OCI-LY3 (cell line): Measurements from ENCODE around the gene BICD1.

ENCODE experiments used
- H2AFZ ChIP-seq: fragments of 200-600, 300-600 bp; shearing (Covaris generic); 2 replicates; pipeline ENCODE4 v1.6.0; 2014; ENCODE audit warnings: antibody characterized with exemption, low read depth, low read length
- H3K27ac ChIP-seq: fragments of 200-600, 300-600 bp; sonication (generic); 2 replicates; pipeline ENCODE4 v1.5.1; 2014; ENCODE audit warnings: mild to moderate bottlenecking, low read length, moderate library complexity, mixed read lengths
- H3K27me3 ChIP-seq: fragments of 200-600, 300-600 bp; sonication (generic); 2 replicates; pipeline ENCODE4 v1.6.1; 2014; ENCODE audit warnings: low read depth, low read length, mixed read lengths
- H3K36me3 ChIP-seq: fragments of 200-600, 300-600 bp; sonication (generic); replicated peaks from 2 replicates; pipeline ENCODE3; 2014; ENCODE audit warnings: low read depth, low read length, mixed read lengths
- H3K4me1 ChIP-seq: fragments of 300-600, 200-600 bp; sonication (generic); 2 replicates; pipeline ENCODE4 v1.6.1; 2014; ENCODE audit warnings: low read length, mixed read lengths
- H3K4me2 ChIP-seq: fragments of 200-600, 300-600 bp; sonication (generic); 2 replicates; pipeline ENCODE4 v1.6.1; 2014; ENCODE audit warnings: low read length, mixed read lengths
- H3K4me3 ChIP-seq: fragments of 300-600, 200-600 bp; sonication (generic); 2 replicates; pipeline ENCODE4 v1.5.1; 2014; ENCODE audit warnings: antibody characterized with exemption, mild to moderate bottlenecking, low read length, moderate library complexity
- H3K79me2 ChIP-seq: fragments of 300-600, 200-600 bp; shearing (Covaris generic); 2 replicates; pipeline ENCODE4 v1.6.1; 2014; ENCODE audit warnings: mild to moderate bottlenecking, low read length, mixed read lengths
- H3K9ac ChIP-seq: fragments of 300-600, 200-600 bp; shearing (Covaris generic); 2 replicates; pipeline ENCODE4 v1.6.0; 2014; ENCODE audit warnings: mild to moderate bottlenecking, low read length, moderate library complexity
- H3K9me3 ChIP-seq: fragments of 200-600, 300-600 bp; shearing (Covaris generic); 2 replicates; pipeline ENCODE4 v1.6.1; 2014; ENCODE audit warnings: low read length, mixed read lengths; ENCODE audit not compliant: insufficient read depth
- H4K20me1 ChIP-seq: fragments of 200-600, 300-600 bp; sonication (generic); 2 replicates; pipeline ENCODE4 v1.6.1; 2016; ENCODE audit warnings: low read length, mixed read lengths; ENCODE audit not compliant: insufficient read depth
- EZH2phosphoT487 ChIP-seq: fragments of 200-600 bp; shearing (Covaris generic); IDR thresholded peaks from 2 replicates; pipeline ENCODE4 v1.6.1; 2018; ENCODE audit warnings: antibody characterized with exemption, mixed run types, low read depth
- TF ChIP-seq, protein P1 (sequence below): fragments of 200-600, 300-600 bp; sonication (generic); IDR thresholded peaks from 2 replicates; pipeline ENCODE4 v1.5.1; 2014; ENCODE audit warnings: antibody characterized with exemption, low read length, low read depth

Gene BICD1

DNA sequence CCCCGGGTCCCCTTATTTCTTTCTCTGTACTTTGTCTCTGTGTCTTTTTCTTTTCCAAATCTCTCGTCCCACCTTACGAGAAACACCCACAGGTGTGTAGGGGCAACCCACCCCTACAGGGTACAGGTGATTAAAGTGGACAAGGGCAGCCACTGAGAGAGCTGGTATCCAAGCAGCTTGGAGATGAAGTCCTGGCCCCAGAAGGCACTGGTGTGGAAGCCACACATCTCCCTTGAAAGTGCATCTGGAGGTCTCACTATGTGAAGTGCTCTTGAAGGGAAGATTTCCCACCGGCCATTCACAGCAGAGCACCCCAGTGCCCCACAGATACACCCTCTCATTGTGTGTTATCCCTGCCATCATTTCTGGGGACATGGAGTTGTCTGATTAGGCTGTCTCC is 6.3 kb upstream of the BICD1 start:
- H3K4me2 ChIP-seq: no peak overlapping the region
- no peaks in the 10 kb centered on the region for H4K20me1 ChIP-seq
- peaks cover under 1% of the 10 kb centered on the region; the same call in 1 of the 2 replicates for H3K27me3 ChIP-seq
- H3K9ac ChIP-seq: no peak overlapping the region
- H3K9me3 ChIP-seq: no peaks in the 10 kb centered on the region
- H3K4me3 ChIP-seq: no peak overlapping the region
- H3K4me1 ChIP-seq: no peaks in the 10 kb centered on the region
- H3K79me2 ChIP-seq: no peaks in the 10 kb centered on the region
- no peak overlapping the region for H2AFZ ChIP-seq
- TF ChIP-seq EZH2phosphoT487: no peak
- TF ChIP-seq, protein P1, sequence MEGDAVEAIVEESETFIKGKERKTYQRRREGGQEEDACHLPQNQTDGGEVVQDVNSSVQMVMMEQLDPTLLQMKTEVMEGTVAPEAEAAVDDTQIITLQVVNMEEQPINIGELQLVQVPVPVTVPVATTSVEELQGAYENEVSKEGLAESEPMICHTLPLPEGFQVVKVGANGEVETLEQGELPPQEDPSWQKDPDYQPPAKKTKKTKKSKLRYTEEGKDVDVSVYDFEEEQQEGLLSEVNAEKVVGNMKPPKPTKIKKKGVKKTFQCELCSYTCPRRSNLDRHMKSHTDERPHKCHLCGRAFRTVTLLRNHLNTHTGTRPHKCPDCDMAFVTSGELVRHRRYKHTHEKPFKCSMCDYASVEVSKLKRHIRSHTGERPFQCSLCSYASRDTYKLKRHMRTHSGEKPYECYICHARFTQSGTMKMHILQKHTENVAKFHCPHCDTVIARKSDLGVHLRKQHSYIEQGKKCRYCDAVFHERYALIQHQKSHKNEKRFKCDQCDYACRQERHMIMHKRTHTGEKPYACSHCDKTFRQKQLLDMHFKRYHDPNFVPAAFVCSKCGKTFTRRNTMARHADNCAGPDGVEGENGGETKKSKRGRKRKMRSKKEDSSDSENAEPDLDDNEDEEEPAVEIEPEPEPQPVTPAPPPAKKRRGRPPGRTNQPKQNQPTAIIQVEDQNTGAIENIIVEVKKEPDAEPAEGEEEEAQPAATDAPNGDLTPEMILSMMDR: no peak
- no peak overlapping the region for H3K27ac ChIP-seq
- H3K36me3 ChIP-seq: no peaks in the 10 kb centered on the region

- Histone ChIP-seq H3K27ac (no peak overlapping the region), H3K27me3 (peaks cover 5% of the 10 kb centered on the region; the same call in 1 of the 2 replicates), H3K9me3 (no peaks in the 10 kb centered on the region), H3K4me1 (peaks cover 3% of the 10 kb centered on the region; the same call in 1 of the 2 replicates), H4K20me1 (no peaks in the 10 kb centered on the region), H3K79me2 (no peaks in the 10 kb centered on the region), H3K4me3 (no peak overlapping the region), H3K36me3 (no peaks in the 10 kb centered on the region), H3K9ac (no peak overlapping the region), H2AFZ (no peak overlapping the region), H3K4me2 (no peak overlapping the region)
- TF ChIP-seq, protein P1: no peak
- TF ChIP-seq EZH2phosphoT487: no peak
Observed at GRCh38 chr12:32100888-32101287, 5.8 kb upstream of the BICD1 start.

- peaks cover 6% of the 10 kb centered on the region; the same call in 1 of the 2 replicates for H3K4me1 ChIP-seq
- H4K20me1 ChIP-seq: no peaks in the 10 kb centered on the region
- no peaks in the 10 kb centered on the region for H3K36me3 ChIP-seq
- no peaks in the 10 kb centered on the region for H3K9me3 ChIP-seq
- TF ChIP-seq, protein P1: no peak
- no peak for TF ChIP-seq EZH2phosphoT487
- peaks cover 5% of the 10 kb centered on the region; the same call in 1 of the 2 replicates for H3K27me3 ChIP-seq
- H3K27ac ChIP-seq: no peak overlapping the region
- no peak overlapping the region for H3K4me2 ChIP-seq
- H2AFZ ChIP-seq: no peak overlapping the region
- H3K4me3 ChIP-seq: no peak overlapping the region
- H3K9ac ChIP-seq: no peak overlapping the region
- peaks cover 4% of the 10 kb centered on the region for H3K79me2 ChIP-seq
Observed at GRCh38 chr12:32102234-32102633, 4.4 kb upstream of the BICD1 start.

DNA sequence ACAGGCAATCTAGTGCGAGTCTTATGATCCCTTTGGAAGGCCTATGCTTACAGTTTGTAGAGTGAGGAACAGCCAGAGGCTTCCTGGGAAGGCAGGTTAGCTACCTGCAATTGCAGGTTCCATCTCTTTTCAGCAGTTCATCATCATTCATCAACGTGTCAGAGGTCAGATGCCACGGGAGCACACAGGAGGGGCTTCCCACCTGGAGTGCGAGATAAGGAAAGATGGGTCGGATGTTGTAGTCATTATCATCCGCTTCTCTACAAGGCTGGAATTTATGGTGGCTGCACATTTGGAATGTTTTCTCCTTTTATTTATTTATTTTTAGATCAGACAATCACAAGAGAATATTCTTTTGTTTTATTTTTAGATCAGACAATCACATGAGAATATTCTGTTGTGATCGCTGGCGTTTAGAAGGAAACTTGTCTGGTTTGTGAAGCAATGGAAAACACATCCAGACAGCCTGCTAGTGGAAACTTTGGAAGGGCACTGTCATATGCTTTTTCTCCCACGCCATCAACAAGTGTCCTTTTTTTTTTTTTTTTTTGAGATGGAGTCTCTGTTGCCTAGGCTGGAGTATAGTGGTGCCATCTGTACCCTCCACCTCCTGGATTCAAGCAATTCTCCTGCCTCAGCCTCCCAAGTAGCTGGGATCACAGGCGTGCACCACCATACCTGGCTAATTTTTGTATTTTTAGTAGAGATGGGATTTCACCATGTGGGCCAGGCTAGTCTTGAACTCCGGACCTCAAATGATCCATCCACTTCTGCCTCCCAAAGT is 1.9 kb upstream of the BICD1 start:
- Histone ChIP-seq H3K4me3 (no peak overlapping the region), H3K27ac (no peak overlapping the region), H3K27me3 (peaks cover 5% of the 10 kb centered on the region; the same call in 1 of the 2 replicates), H2AFZ (no peak overlapping the region), H3K79me2 (peaks cover 25% of the 10 kb centered on the region), H3K9ac (no peak overlapping the region), H3K9me3 (no peaks in the 10 kb centered on the region), H3K36me3 (no peaks in the 10 kb centered on the region), H3K4me1 (peaks cover 19% of the 10 kb centered on the region), H4K20me1 (no peaks in the 10 kb centered on the region), H3K4me2 (no peak overlapping the region)
- no peak for TF ChIP-seq EZH2phosphoT487
